BJ (cell line): ENCODE data around the gene MVK. TPM values are rescaled to one million over a fixed set of nuclear protein-coding genes. Genes with fewer than 3 reads are reported as not detected.

Experiments used
- CTCF ChIA-PET: fragments of 350-600 bp; formaldehyde crosslinking; extraction: SDS; loops from one replicate; lab custom pipeline; 2021; ENCODE audit warnings: antibody characterized with exemption, inconsistent platforms; lab: Yijun Ruan, JAX
- POLR2A ChIA-PET: fragments of 300-600 bp; sonication (Branson Sonifier 250); formaldehyde crosslinking; extraction: SDS; loops from one replicate; lab custom pipeline; 2021; ENCODE audit warnings: antibody characterized with exemption; lab: Charles Lee
- DNase-seq: peaks from one replicate; pipeline ENCODE4 v3.0.0-alpha.2; 2011; ENCODE audit warnings: low read depth
- H3K27me3 ChIP-seq: 2 replicates; pipeline ENCODE4 v1.6.0; 2011; ENCODE audit warnings: low read length; ENCODE audit not compliant: control insufficient read depth, insufficient read depth
- H3K36me3 ChIP-seq: 2 replicates; pipeline ENCODE4 v1.5.1; 2011; ENCODE audit warnings: low read length; ENCODE audit not compliant: control insufficient read depth, insufficient read depth
- H3K4me3 ChIP-seq: 2 replicates; pipeline ENCODE4 v1.5.1; 2011; ENCODE audit warnings: low read depth, mild to moderate bottlenecking, control low read depth, low read length
- polyA plus RNA-seq: library from polyadenylated mRNA; depleted of rRNA; stranded (reverse); fragments of >200 nt; gene quantifications from 2 replicates; pipeline ENCODE4 v1.2.3, GENCODE V29; 2011
- TF ChIP-seq, protein P1 (sequence below): IDR thresholded peaks from 2 replicates; pipeline ENCODE4 v1.5.1; 2011; ENCODE audit warnings: low read depth, mild to moderate bottlenecking, control low read depth, inconsistent platforms, low read length, moderate library complexity; ENCODE audit not compliant: insufficient read depth

MVK gene
- polyA plus RNA-seq, 1 experiment: 7.5 TPM

DNA sequence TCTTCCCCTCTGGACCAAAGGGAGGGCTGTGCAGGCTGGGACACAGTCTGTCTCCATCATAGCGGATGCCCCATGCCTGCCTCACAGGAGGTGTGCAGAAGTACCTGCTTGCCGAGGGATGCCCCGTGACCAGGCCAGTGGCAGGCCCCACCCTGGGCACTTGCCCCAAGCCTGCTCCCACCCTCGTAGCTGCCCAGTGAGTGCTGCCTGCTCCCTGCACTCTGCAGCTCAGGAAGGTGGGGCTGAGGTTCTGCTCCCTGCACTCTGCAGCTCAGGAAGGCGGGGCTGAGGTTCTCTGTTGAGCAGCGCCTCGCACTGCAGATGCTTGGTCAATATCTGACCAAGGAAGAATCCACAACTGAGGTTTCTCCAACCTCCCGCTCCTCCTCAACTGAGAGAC, 7.2 kb upstream of the MVK start:
- DNase-seq: no peak
- ChIA-PET POLR2A (no interaction called here), CTCF (interaction anchor here (0.5 to 2.3 kb wide), 2 partner anchors 31 to 282 kb away, joined by 3 to 7 read pairs; no protein-coding TSS in a partner anchor)
- H3K27me3 ChIP-seq: no peaks in the 10 kb centered on the region
- no peak overlapping the region for H3K4me3 ChIP-seq
- H3K36me3 ChIP-seq: peaks cover 1% of the 10 kb centered on the region
- TF ChIP-seq, protein P1, sequence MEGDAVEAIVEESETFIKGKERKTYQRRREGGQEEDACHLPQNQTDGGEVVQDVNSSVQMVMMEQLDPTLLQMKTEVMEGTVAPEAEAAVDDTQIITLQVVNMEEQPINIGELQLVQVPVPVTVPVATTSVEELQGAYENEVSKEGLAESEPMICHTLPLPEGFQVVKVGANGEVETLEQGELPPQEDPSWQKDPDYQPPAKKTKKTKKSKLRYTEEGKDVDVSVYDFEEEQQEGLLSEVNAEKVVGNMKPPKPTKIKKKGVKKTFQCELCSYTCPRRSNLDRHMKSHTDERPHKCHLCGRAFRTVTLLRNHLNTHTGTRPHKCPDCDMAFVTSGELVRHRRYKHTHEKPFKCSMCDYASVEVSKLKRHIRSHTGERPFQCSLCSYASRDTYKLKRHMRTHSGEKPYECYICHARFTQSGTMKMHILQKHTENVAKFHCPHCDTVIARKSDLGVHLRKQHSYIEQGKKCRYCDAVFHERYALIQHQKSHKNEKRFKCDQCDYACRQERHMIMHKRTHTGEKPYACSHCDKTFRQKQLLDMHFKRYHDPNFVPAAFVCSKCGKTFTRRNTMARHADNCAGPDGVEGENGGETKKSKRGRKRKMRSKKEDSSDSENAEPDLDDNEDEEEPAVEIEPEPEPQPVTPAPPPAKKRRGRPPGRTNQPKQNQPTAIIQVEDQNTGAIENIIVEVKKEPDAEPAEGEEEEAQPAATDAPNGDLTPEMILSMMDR: no peak

DNA sequence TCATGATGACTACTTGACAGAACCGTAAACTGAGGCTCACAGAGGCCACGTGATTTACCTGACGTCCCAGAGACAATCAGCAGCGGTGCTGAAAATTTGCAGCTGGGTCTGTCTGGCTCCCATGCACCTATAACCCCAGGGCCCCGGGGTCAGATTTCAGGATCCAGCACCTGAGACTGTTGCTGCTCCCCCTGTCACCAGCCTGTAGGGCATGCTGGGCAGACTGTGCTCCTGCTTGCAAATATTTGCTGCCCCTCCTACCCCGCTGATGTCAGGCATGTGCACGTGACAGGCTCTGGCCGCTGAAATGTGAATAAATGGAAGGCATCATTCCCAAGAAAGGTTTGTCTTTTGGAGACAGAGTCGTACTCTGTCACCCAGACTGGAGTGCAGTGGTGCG, 6.3 kb upstream of the MVK start:
- DNase-seq: no peak

DNA sequence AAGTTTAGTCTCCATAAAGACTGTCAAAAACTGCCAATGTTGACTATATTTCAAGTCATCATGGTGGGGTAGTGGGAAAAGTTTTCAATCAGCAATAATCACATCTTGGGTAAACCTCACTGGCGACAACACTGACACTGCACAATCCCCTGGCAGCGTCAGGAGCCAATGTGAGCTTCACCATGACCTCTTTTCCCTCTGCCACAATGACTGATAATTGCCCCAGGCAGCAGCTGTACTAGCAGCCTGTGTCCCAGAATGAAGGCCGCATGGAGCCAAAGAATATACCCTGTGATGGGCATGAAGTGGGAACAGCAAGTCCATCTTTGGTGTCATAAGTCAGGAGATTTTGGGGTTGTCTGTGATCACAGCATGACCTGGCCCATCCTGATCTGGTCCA, 5.6 kb upstream of the MVK start:
- TF ChIP-seq, protein P1: no peak
- Histone ChIP-seq H3K27me3 (no peaks in the 10 kb centered on the region), H3K36me3 (peaks cover 1% of the 10 kb centered on the region), H3K4me3 (no peak overlapping the region)
- ChIA-PET POLR2A (no interaction called here), CTCF (interaction anchor here (1.0 to 1.9 kb wide), 2 partner anchors 30 to 277 kb away, joined by 3 to 6 read pairs; no protein-coding TSS in a partner anchor)
- no peak for DNase-seq

More for the DNA sequence above, 6.3 kb upstream of the MVK start:
- CTCF ChIA-PET: interaction anchor here (1.0 to 1.9 kb wide), 2 partner anchors 30 to 278 kb away, joined by 3 to 6 read pairs; no protein-coding TSS in a partner anchor
- TF ChIP-seq, protein P1: no peak
- Histone ChIP-seq H3K4me3 (no peak overlapping the region), H3K27me3 (no peaks in the 10 kb centered on the region), H3K36me3 (peaks cover 1% of the 10 kb centered on the region)
- POLR2A ChIA-PET: no interaction called here

DNA sequence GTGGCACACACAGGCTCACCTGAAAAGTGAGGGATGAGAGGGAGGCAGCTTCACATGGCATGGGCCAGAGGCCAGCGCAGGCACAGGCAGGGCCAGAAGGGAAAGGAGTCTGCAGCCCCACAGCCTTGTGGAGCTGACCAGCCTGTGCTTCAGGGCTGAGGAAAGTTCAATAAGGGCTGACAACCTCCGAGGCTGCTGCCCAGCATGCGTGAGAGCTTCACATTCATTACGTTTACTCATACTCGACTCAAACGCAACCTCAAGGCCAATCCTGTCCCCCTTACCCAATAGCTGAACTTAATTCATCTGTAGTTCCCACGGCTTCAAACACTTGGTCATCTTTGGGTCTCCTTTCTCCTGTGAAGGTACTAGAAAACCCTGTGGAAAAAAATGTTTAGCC, 5.1 kb upstream of the MVK start:
- ChIA-PET CTCF (interaction anchor here (1.9 kb wide), 1 partner anchor 29 kb away, joined by 6 read pairs; no protein-coding TSS in a partner anchor), POLR2A (no interaction called here)
- TF ChIP-seq, protein P1: no peak
- Histone ChIP-seq H3K36me3 (peaks cover 1% of the 10 kb centered on the region), H3K27me3 (no peaks in the 10 kb centered on the region), H3K4me3 (no peak overlapping the region)
- DNase-seq: no peak

DNA sequence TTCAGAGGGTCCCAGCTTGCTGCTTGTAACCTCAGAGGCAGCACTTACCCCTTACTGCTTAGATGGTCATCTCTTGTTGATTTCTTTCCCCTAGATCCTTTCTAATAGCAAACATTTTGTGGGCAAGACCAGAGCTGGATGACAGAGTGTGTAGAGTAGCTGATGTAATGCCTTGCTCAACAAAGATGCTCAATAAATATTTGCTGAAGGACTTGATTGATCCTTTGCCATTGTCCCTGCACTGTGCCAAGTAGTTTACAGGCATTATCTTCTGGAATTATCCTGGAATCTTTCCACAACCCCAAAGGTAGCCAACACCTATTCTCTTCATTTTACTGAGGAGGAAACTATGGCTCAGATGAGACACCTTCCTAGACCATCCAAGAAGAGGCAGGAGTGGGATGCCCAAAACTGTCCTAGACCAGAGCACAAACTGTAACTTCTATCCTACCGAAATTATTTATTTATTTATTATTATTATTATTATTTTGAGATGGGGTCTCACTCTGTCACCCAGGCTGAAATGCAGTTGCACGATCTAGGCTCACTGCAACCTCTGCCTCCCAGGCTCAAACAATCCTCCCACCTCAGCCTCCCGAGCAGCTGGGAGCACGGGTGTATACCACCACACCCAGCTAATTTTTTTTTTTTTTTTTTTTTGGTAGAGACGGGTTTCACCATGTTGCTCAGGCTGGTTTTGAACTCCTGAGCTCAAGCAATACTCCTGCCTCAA, 1.7 kb upstream of the MVK start:
- Histone ChIP-seq H3K36me3 (no peaks in the 10 kb centered on the region; the same call in 1 of the 2 replicates), H3K4me3 (no peak overlapping the region), H3K27me3 (no peaks in the 10 kb centered on the region)
- TF ChIP-seq, protein P1: no peak
- DNase-seq: no peak
- ChIA-PET CTCF (interaction anchor here (1.4 kb wide), 1 partner anchor 26 kb away, joined by 4 read pairs; no protein-coding TSS in a partner anchor), POLR2A (no interaction called here)
